Keratinocyte (primary cell): Measurements from ENCODE around the gene MARVELD1. TPM values are rescaled to one million over a fixed set of nuclear protein-coding genes. Genes with fewer than 3 reads are reported as not detected.

Experiments
- DNase-seq: peaks from one replicate; pipeline ENCODE4 v3.0.0-alpha.2; 2011; ENCODE audit warnings: low read depth, missing footprints, low spot score
- FAIRE-seq: peaks from 2 replicates; lab custom pipeline; 2011; peaks lifted over from hg19 to GRCh38; lab: Jason Lieb, UNC
- H2AFZ ChIP-seq: 2 replicates; pipeline ENCODE4 v1.6.0; 2012; ENCODE audit warnings: low read length, control low read depth, inconsistent platforms; ENCODE audit not compliant: control insufficient read depth
- H3K27ac ChIP-seq: 2 replicates; pipeline ENCODE4 v1.5.1; 2011; ENCODE audit warnings: low read length; ENCODE audit not compliant: control insufficient read depth, insufficient read depth
- H3K27me3 ChIP-seq: 3 replicates; pipeline ENCODE4 v1.6.0; 2011; ENCODE audit warnings: low read length; ENCODE audit not compliant: control insufficient read depth, insufficient read depth; ENCODE audit errors: extremely low read depth
- H3K36me3 ChIP-seq, 2 experiments: 2 replicates in 1 of 2; 3 replicates in 1 of 2; pipeline ENCODE4 v1.5.1; 2011; ENCODE audit warnings: low read length in 2 of 2, mild to moderate bottlenecking in 1 of 2; ENCODE audit not compliant: control insufficient read depth in 2 of 2, insufficient read depth in 2 of 2; ENCODE audit errors: extremely low read depth in 1 of 2
- H3K4me1 ChIP-seq: 3 replicates; pipeline ENCODE4 v1.5.1; 2011; ENCODE audit warnings: low read length; ENCODE audit not compliant: control insufficient read depth, insufficient read depth; ENCODE audit errors: extremely low read depth
- H3K4me2 ChIP-seq: 3 replicates; pipeline ENCODE4 v1.6.0; 2011; ENCODE audit warnings: low read depth, low read length; ENCODE audit not compliant: control insufficient read depth, insufficient read depth; ENCODE audit errors: extremely low read depth
- H3K4me3 ChIP-seq, 3 experiments: fragments of 200-600 bp in 1 of 3; sonication (generic) in 1 of 3; 2 replicates in 2 of 3; 3 replicates in 1 of 3; pipeline ENCODE4 v1.5.1; 2011 to 2016; ENCODE audit warnings: low read length in 3 of 3, mild to moderate bottlenecking in 3 of 3, control low read depth in 2 of 3, inconsistent platforms in 1 of 3, low read depth in 1 of 3, mixed read lengths in 1 of 3, mixed run types in 1 of 3, moderate library complexity in 1 of 3; ENCODE audit not compliant: control insufficient read depth in 2 of 3, insufficient read depth in 2 of 3; ENCODE audit errors: extremely low read depth in 1 of 3
- H3K79me2 ChIP-seq: 2 replicates; pipeline ENCODE4 v1.6.0; 2012; ENCODE audit warnings: low read length; ENCODE audit not compliant: control insufficient read depth, insufficient read depth
- H3K9ac ChIP-seq: 3 replicates; pipeline ENCODE4 v1.6.0; 2011; ENCODE audit warnings: low read length; ENCODE audit not compliant: control insufficient read depth, insufficient read depth; ENCODE audit errors: extremely low read depth
- H3K9me1 ChIP-seq: 3 replicates; pipeline ENCODE4 v1.6.0; 2011; ENCODE audit warnings: low read length; ENCODE audit not compliant: control insufficient read depth, insufficient read depth; ENCODE audit errors: extremely low read depth
- H3K9me3 ChIP-seq: 2 replicates; pipeline ENCODE4 v1.5.1; 2012; ENCODE audit warnings: low read depth, low read length; ENCODE audit not compliant: control insufficient read depth
- H4K20me1 ChIP-seq: 3 replicates; pipeline ENCODE4 v1.6.0; 2011; ENCODE audit warnings: low read length; ENCODE audit not compliant: control insufficient read depth, insufficient read depth; ENCODE audit errors: extremely low read depth
- EZH2 ChIP-seq: IDR thresholded peaks from one replicate; pipeline ENCODE4 v1.6.1; 2012; ENCODE audit warnings: inconsistent platforms, mild to moderate bottlenecking, low read length, moderate library complexity
- dilution Hi-C: fragments of 300-500 bp; cut with MboI; formaldehyde crosslinking; loops from one replicate; pipeline ENCODE4 v1.7.0; 2020; ENCODE audit warnings: low sequenced_read_pairs; ENCODE audit not compliant: extremely low pct_ligation_motif_present
- polyA plus RNA-seq, 5 experiments: library from polyadenylated mRNA; depleted of rRNA in 3 of 5; stranded (reverse) in 3 of 5; stranded (forward) in 1 of 5; unstranded in 1 of 5; fragments of >200 nt; gene quantifications; 1 replicate in 1 of 5; 2 replicates in 3 of 5; 3 replicates in 1 of 5; pipeline versions ENCODE4 v1.2.1 to v1.2.3, GENCODE V29; 2011 to 2012; ENCODE audit warnings: missing spikeins in 2 of 5, low read depth in 1 of 5, low replicate concordance in 1 of 5
- TF ChIP-seq, protein P1 (sequence below), 3 experiments: IDR thresholded peaks in 1 of 3; conservative IDR thresholded peaks in 1 of 3; optimal IDR thresholded peaks in 1 of 3; 2 replicates in 2 of 3; 3 replicates in 1 of 3; pipeline versions ENCODE3 to v1.5.1; 2011; ENCODE audit warnings: low read length in 3 of 3, mild to moderate bottlenecking in 3 of 3, moderate library complexity in 2 of 3, control low read depth in 1 of 3, inconsistent platforms in 1 of 3; ENCODE audit not compliant: insufficient read depth in 2 of 3; ENCODE audit errors: extremely low read depth in 1 of 3

Gene MARVELD1
- polyA plus RNA-seq, 1 donor (not counting 4 experiments of a cell fraction or from before 2014, with no cell fraction given) = 39.7 TPM

DNA sequence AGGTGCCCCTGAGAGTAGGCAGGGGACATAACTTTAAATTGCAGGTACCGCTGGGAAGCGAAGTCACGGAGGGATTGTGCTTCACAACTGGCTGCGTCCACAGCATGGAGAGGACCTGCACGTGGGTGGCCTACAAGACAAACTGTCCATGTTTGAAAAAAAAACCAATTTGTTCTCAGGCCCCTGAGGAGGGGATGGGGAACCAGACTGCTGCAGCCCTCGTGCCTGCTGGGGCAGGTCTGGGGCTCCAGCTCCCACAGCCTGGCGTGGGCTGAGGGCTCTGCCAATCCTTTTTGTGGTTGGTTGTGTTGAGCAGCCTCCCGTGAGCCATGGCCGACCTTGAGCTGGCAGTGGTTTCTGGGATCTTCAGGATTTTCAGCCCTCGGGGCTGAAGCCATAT, 48.5 kb downstream of the MARVELD1 start:
- H3K36me3 ChIP-seq = peaks cover 17 to 20% of the 10 kb centered on the region in 2 experiments
- no peaks in the 10 kb centered on the region for H3K9me3 ChIP-seq
- H3K27ac ChIP-seq = no peak overlapping the region
- no peak overlapping the region for H2AFZ ChIP-seq
- no peaks in the 10 kb centered on the region for H3K79me2 ChIP-seq
- H3K9ac ChIP-seq = no peak overlapping the region
- dilution Hi-C loops = loop anchor here (25.0 kb wide), 1 partner anchor 100 kb away; no protein-coding TSS in a partner anchor
- no peaks in the 10 kb centered on the region for H3K9me1 ChIP-seq
- H3K4me3 ChIP-seq = no peak overlapping the region
- FAIRE-seq (no peak), DNase-seq (no peak)
- peaks cover 2% of the 10 kb centered on the region for H3K4me1 ChIP-seq
- no peak for TF ChIP-seq EZH2
- TF ChIP-seq, protein P1, sequence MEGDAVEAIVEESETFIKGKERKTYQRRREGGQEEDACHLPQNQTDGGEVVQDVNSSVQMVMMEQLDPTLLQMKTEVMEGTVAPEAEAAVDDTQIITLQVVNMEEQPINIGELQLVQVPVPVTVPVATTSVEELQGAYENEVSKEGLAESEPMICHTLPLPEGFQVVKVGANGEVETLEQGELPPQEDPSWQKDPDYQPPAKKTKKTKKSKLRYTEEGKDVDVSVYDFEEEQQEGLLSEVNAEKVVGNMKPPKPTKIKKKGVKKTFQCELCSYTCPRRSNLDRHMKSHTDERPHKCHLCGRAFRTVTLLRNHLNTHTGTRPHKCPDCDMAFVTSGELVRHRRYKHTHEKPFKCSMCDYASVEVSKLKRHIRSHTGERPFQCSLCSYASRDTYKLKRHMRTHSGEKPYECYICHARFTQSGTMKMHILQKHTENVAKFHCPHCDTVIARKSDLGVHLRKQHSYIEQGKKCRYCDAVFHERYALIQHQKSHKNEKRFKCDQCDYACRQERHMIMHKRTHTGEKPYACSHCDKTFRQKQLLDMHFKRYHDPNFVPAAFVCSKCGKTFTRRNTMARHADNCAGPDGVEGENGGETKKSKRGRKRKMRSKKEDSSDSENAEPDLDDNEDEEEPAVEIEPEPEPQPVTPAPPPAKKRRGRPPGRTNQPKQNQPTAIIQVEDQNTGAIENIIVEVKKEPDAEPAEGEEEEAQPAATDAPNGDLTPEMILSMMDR (optimal IDR thresholded peaks at IDR 0.05 in 1 of 3, IDR thresholded peaks at IDR 0.05 in 1 of 3, conservative IDR thresholded peaks at IDR 0.05 in 1 of 3; ENCODE audit: extremely low read depth in 1 of 3, insufficient read depth in 2 of 3, low read length in 3 of 3) = no peak
- no peak overlapping the region for H3K4me2 ChIP-seq
- H4K20me1 ChIP-seq = peaks cover 4% of the 10 kb centered on the region
- H3K27me3 ChIP-seq = no peaks in the 10 kb centered on the region

DNA sequence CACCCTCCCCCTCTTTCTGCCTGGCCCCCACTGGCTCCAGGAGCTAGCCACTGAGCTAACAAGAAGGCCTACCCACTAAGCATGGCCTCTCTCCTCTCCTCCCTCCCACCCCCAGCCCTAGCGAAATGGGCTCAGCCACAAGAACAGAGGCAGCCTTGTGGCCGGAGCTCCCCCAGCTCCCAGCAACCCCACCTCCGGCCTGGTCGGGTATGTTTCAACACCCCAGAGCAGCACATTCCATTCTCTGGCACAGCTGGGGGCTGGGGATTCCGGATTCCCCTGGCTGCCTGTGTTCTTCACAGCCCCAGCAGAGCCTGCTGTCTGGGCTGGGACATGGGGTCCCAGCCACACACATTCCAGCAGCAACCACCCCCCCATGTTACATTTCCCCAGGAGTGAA, 49.3 kb downstream of the MARVELD1 start:
- Histone ChIP-seq H3K79me2 (no peaks in the 10 kb centered on the region), H2AFZ (no peak overlapping the region), H3K9me3 (no peaks in the 10 kb centered on the region), H3K4me1 (peaks cover 2% of the 10 kb centered on the region), H3K9ac (no peak overlapping the region), H3K36me3 (peaks cover 13 to 15% of the 10 kb centered on the region in 2 experiments), H4K20me1 (peaks cover 4% of the 10 kb centered on the region), H3K9me1 (no peaks in the 10 kb centered on the region), H3K4me3 (no peak overlapping the region), H3K4me2 (no peak overlapping the region), H3K27ac (no peak overlapping the region), H3K27me3 (no peaks in the 10 kb centered on the region)
- DNase-seq (no peak), FAIRE-seq (no peak)
- dilution Hi-C loops = loop anchor here (25.0 kb wide), 1 partner anchor 99 kb away; no protein-coding TSS in a partner anchor
- TF ChIP-seq, protein P1 (optimal IDR thresholded peaks at IDR 0.05 in 1 of 3, IDR thresholded peaks at IDR 0.05 in 1 of 3, conservative IDR thresholded peaks at IDR 0.05 in 1 of 3; ENCODE audit: extremely low read depth in 1 of 3, insufficient read depth in 2 of 3, low read length in 3 of 3) = no peak
- no peak for TF ChIP-seq EZH2
